Caco-2 (cell line): Measurements from ENCODE around the gene MSLN. TPM values are rescaled to one million over a fixed set of nuclear protein-coding genes. Genes with fewer than 3 reads are reported as not detected.
A peak's percentile ranks its signal among the peaks of the same experiment; 100 is the strongest.
"Not testable (repeated sequence)": the region's sequence is repeated elsewhere in the genome, so short reads cannot be mapped to it uniquely, and the experiment has no call there.

Source experiments
- BruUV-seq: library from RNA; stranded (reverse); fragments of 400-500 nt; replicated peaks from 2 replicates; lab custom pipeline; 2021; lab: Mats Ljungman, UMichigan
- CTCF ChIA-PET: fragments of 300-600 bp; sonication (Branson Sonifier 250); formaldehyde crosslinking; loops from one replicate; lab custom pipeline; 2022; ENCODE audit warnings: antibody characterized with exemption; lab: Charles Lee
- POLR2A ChIA-PET: fragments of 300-600 bp; sonication (Branson Sonifier 250); formaldehyde crosslinking; loops from one replicate; lab custom pipeline; 2022; ENCODE audit warnings: antibody characterized with exemption; lab: Charles Lee
- DNase-seq, 2 experiments: peaks; one replicate each; pipeline versions ENCODE4 v3.0.0 to v3.0.0-alpha.2; 2020 to 2022
- H3K27me3 ChIP-seq: replicated peaks from 2 replicates; pipeline ENCODE4 v1.6.0; 2011; ENCODE audit warnings: low read length; ENCODE audit not compliant: control insufficient read depth, insufficient read depth
- H3K36me3 ChIP-seq: 2 replicates; pipeline ENCODE4 v1.5.1; 2011; ENCODE audit warnings: low read length; ENCODE audit not compliant: control insufficient read depth, insufficient read depth
- H3K4me1 ChIP-seq: fragments of 250-450 bp; sonication (Bioruptor Pico); 2 replicates; pipeline ENCODE4 v1.5.1; 2020; ENCODE audit warnings: mild to moderate bottlenecking
- H3K4me3 ChIP-seq: 2 replicates; pipeline ENCODE4 v1.5.1; 2011; ENCODE audit warnings: low read depth, mild to moderate bottlenecking, control low read depth, low read length
- H3K9me3 ChIP-seq: fragments of 250-450 bp; sonication (Bioruptor Pico); 2 replicates; pipeline ENCODE4 v1.5.1; 2020; ENCODE audit warnings: mild to moderate bottlenecking, moderate library complexity
- H3K27ac Mint-ChIP-seq: one replicate; pipeline ENCODE4 v1.8.0; 2022; ENCODE audit warnings: mixed read lengths; ENCODE audit not compliant: unreplicated experiment
- H3K27me3 Mint-ChIP-seq: one replicate; pipeline ENCODE4 v1.8.0; 2022; ENCODE audit warnings: mixed read lengths; ENCODE audit not compliant: insufficient read depth, unreplicated experiment
- H3K36me3 Mint-ChIP-seq: one replicate; pipeline ENCODE4 v1.8.0; 2022; ENCODE audit warnings: mild to moderate bottlenecking, mixed read lengths; ENCODE audit not compliant: insufficient read depth, unreplicated experiment
- H3K4me1 Mint-ChIP-seq: one replicate; pipeline ENCODE4 v1.8.0; 2022; ENCODE audit warnings: low read depth, mixed read lengths; ENCODE audit not compliant: unreplicated experiment
- H3K4me3 Mint-ChIP-seq: one replicate; pipeline ENCODE4 v1.8.0; 2022; ENCODE audit warnings: mild to moderate bottlenecking, moderate library complexity, mixed read lengths; ENCODE audit not compliant: unreplicated experiment
- H3K9me3 Mint-ChIP-seq: one replicate; pipeline ENCODE4 v1.8.0; 2022; ENCODE audit warnings: mixed read lengths; ENCODE audit not compliant: unreplicated experiment
- CTCF ChIP-seq, 2 experiments: fragments of 200-600 bp in 1 of 2; IDR thresholded peaks; 1 replicate in 1 of 2; 2 replicates in 1 of 2; pipeline versions ENCODE4 v1.5.1 to v1.8.0; 2011 to 2022; ENCODE audit warnings: antibody characterized with exemption in 1 of 2, control low read depth in 1 of 2, inconsistent platforms in 1 of 2, low read depth in 1 of 2, low read length in 1 of 2, mild to moderate bottlenecking in 1 of 2, moderate library complexity in 1 of 2; ENCODE audit not compliant: insufficient read depth in 1 of 2, severe bottlenecking in 1 of 2, unreplicated experiment in 1 of 2
- intact Hi-C: fragments of 100-400 bp; cut with micrococcal nuclease; formaldehyde crosslinking; loops from one replicate; pipeline ENCODE4 v1.10.0; 2022; ENCODE audit not compliant: unreplicated experiment
- total RNA-seq: library from RNA; stranded (reverse); gene quantifications from 2 replicates; pipeline ENCODE4 v1.2.3, GENCODE V29; 2022

Gene MSLN
- total RNA-seq, 1 experiment from 2014 or later: 0.36 TPM

DNA sequence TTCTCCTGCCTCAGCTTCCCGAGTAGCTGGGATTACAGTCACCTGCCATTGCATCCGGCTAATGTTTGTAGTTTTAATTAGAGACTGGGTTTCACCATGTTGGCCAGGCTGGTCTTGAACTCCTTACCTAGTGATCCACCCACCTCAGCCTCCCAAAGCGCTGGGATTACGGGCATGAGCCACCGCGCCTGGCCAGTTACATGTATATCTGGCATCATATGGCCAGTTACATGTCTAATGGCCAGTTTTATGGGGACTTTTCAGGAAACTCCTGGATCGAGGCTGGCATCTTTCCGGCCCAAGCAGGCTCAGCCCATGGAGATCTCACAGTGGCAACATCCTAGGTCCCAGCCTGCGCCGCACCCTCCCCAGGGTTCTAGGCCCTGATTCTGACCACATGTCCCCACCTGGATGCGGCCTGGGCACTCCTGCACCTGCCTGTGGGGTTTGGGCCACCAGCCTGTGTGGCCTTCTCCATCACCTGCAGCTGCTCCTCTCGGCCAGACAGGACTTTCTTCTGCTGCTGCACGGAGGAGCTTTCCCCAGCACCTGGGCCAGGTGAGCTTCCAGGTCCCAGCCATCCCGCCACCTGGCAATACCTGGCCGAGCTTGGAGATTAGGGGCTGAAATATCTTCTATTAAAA lies 18.4 kb upstream of the MSLN start:
- Mint-ChIP-seq H3K36me3 (peaks cover 19% of the 10 kb centered on the region), H3K27ac (no peak overlapping the region), H3K4me3 (peak overlapping the region; percentile 71), H3K4me1 (no peaks in the 10 kb centered on the region), H3K9me3 (no peaks in the 10 kb centered on the region), H3K27me3 (no peaks in the 10 kb centered on the region)
- POLR2A ChIA-PET: interaction anchor here (1.6 kb wide), 1 partner anchor 46 kb away, joined by 10 read pairs; the partner anchor contains the start of genes CHTF18 and RPUSD1
- no peaks in the 10 kb centered on the region for H3K9me3 ChIP-seq
- DNase-seq: no peak
- no peaks in the 10 kb centered on the region for H3K4me1 ChIP-seq
- TF ChIP-seq CTCF (IDR thresholded peaks at IDR 0.05; ENCODE audit: insufficient read depth in 1 of 2, low read depth in 1 of 2, low read length in 1 of 2, severe bottlenecking in 1 of 2, unreplicated experiment in 1 of 2): no peak
- H3K36me3 ChIP-seq: no peaks in the 10 kb centered on the region; the same call in 1 of the 2 replicates
- no TSS peak for BruUV-seq
- H3K27me3 ChIP-seq: no peaks in the 10 kb centered on the region
- no peak overlapping the region for H3K4me3 ChIP-seq
- intact Hi-C loops: loop anchor here (5.0 kb wide), 1 partner anchor 45 kb away; the partner anchor contains the start of genes CHTF18 and RPUSD1
- CTCF ChIA-PET: no interaction called here

DNA sequence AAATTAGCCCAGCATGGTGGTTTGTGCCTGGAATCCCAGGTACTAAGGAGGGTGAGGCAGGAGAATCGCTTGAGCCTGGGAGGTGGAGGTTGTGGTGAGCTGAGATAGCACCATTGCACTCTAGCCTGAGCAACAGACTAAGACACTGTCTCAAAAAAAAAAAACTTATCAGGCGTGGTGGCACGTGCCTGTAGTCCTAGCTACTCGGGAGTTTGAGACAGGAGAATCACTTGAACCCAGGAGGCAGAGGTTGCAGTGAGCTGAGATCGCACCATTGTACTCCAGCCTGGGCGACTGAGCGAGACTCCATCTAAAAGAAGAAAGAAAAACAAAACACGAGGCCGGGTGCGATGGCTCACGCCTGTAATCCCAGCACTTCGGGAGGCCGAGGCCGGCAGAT lies 17.6 kb upstream of the MSLN start:
- H3K4me1 ChIP-seq, H3K27ac Mint-ChIP-seq, H3K4me3 ChIP-seq, H3K27me3 ChIP-seq, H3K36me3 ChIP-seq, H3K9me3 Mint-ChIP-seq, H3K4me3 Mint-ChIP-seq, H3K27me3 Mint-ChIP-seq, DNase-seq, POLR2A ChIA-PET, CTCF ChIA-PET, BruUV-seq, H3K4me1 Mint-ChIP-seq, H3K9me3 ChIP-seq: not testable (repeated sequence)
- intact Hi-C loops: loop anchor here (5.0 kb wide), 1 partner anchor 44 kb away; the partner anchor contains the start of genes CHTF18 and RPUSD1
- H3K36me3 Mint-ChIP-seq: peaks cover 11% of the 10 kb centered on the region

DNA sequence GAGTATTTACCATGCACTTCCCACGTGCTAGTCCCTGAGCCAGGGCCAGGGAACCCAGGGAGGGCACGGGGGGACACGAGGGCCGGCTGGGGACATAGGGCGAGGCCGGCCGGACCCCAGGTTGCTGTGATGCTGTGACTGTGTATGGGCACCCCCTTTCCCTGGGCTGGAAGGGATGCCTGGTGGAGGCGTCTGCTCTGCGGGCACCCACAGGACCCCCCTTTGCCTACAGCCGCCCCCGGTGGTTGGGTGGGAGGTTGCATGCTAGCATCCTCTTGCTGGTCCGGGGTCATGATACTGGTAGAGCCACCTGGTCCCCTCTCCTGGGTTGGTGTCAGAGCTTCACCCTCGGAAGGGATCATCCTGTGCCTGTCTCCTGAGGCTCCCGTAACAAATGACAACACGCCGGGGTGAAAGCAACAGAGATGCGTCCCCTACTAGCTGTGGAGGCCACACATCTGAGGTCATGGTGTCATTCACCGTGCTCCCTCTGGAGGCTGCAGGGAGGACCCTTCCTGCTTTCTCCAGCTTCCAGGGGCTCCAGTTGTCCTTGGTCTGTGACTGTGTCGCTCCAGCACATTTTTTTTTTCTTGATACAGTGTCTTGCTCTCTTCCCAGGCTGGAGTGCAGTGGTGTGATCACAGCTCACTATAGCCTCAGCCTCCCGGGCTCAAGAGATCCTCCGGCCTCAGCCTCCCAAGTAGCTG lies 16.6 kb upstream of the MSLN start:
- CTCF ChIA-PET: interaction anchor here (0.7 kb wide), 2 partner anchors 16 to 43 kb away, joined by 5 to 6 read pairs; no protein-coding TSS in a partner anchor
- Histone ChIP-seq H3K36me3 (no peaks in the 10 kb centered on the region), H3K27me3 (no peaks in the 10 kb centered on the region), H3K4me1 (no peaks in the 10 kb centered on the region), H3K4me3 (no peak overlapping the region), H3K9me3 (no peaks in the 10 kb centered on the region)
- Mint-ChIP-seq H3K27me3 (no peaks in the 10 kb centered on the region), H3K9me3 (no peaks in the 10 kb centered on the region), H3K4me1 (no peaks in the 10 kb centered on the region), H3K4me3 (no peak overlapping the region), H3K36me3 (peaks cover 7% of the 10 kb centered on the region), H3K27ac (no peak overlapping the region)
- no TSS peak for BruUV-seq
- DNase-seq: no peak
- TF ChIP-seq CTCF (IDR thresholded peaks at IDR 0.05; ENCODE audit: insufficient read depth in 1 of 2, low read depth in 1 of 2, low read length in 1 of 2, severe bottlenecking in 1 of 2, unreplicated experiment in 1 of 2): peak; percentile 25 to 37
- intact Hi-C loops: loop anchor here (5.0 kb wide), 1 partner anchor 43 kb away; the partner anchor contains the start of genes CHTF18 and RPUSD1
- POLR2A ChIA-PET: interaction anchor here (0.7 kb wide), 1 partner anchor 62 kb away, joined by 5 read pairs; no protein-coding TSS in a partner anchor
